IMR-90 (cell line): ENCODE data around the gene SORBS1. TPM values are rescaled to one million over a fixed set of nuclear protein-coding genes. Genes with fewer than 3 reads are reported as not detected.

Experiments used
- ATAC-seq: fragments of 200-7000 bp; cut with Tn5 transposase; 2 replicates; pipeline ENCODE4 v1.9.1; 2020; ENCODE audit warnings: low read depth, mild to moderate bottlenecking, moderate library complexity
- BruUV-seq: library from RNA; stranded (reverse); fragments of 400-500 nt; replicated peaks from 2 replicates; lab custom pipeline; 2021; lab: Mats Ljungman, UMichigan
- CTCF ChIA-PET: fragments of 300-600 bp; formaldehyde crosslinking; extraction: SDS; loops from one replicate; lab custom pipeline; 2021; ENCODE audit warnings: antibody characterized with exemption; lab: Yijun Ruan, JAX
- POLR2A ChIA-PET: fragments of 300-600 bp; sonication (Branson Sonifier 250); formaldehyde crosslinking; loops from one replicate; lab custom pipeline; 2022; ENCODE audit warnings: antibody characterized with exemption; ENCODE audit not compliant: unreplicated experiment; lab: Charles Lee
- DNase-seq: peaks from one replicate; pipeline ENCODE4 v3.0.0; 2013
- H2AFZ ChIP-seq: replicated peaks from 2 replicates; pipeline ENCODE3; 2013; ENCODE audit warnings: low read length, mild to moderate bottlenecking; ENCODE audit not compliant: poor library complexity
- H2AK5ac ChIP-seq: 2 replicates; pipeline ENCODE4 v1.6.1; 2013; ENCODE audit warnings: low read depth, low read length, inconsistent platforms
- H2AK9ac ChIP-seq: replicated peaks from 2 replicates; pipeline ENCODE3; 2013; ENCODE audit warnings: mild to moderate bottlenecking, low read depth, low read length, moderate library complexity; ENCODE audit not compliant: poor library complexity
- H2BK120ac ChIP-seq: 2 replicates; pipeline ENCODE4 v1.6.1; 2013; ENCODE audit warnings: low read depth, low read length, inconsistent platforms
- H2BK15ac ChIP-seq: 3 replicates; pipeline ENCODE4 v1.6.1; 2013; ENCODE audit warnings: low read depth, low read length, inconsistent platforms
- H2BK20ac ChIP-seq: 2 replicates; pipeline ENCODE4 v1.6.1; 2013; ENCODE audit warnings: low read depth, mild to moderate bottlenecking, inconsistent platforms, low read length, moderate library complexity
- H2BK5ac ChIP-seq: 2 replicates; pipeline ENCODE4 v1.6.1; 2013; ENCODE audit warnings: mild to moderate bottlenecking, low read depth, low read length, inconsistent platforms; ENCODE audit not compliant: poor library complexity, severe bottlenecking
- H3K14ac ChIP-seq: replicated peaks from 2 replicates; pipeline ENCODE4 v1.6.1; 2013; ENCODE audit warnings: low read depth, low read length, inconsistent platforms
- H3K18ac ChIP-seq: 2 replicates; pipeline ENCODE4 v1.6.1; 2013; ENCODE audit warnings: low read depth, low read length, control low read depth
- H3K23ac ChIP-seq: 2 replicates; pipeline ENCODE4 v1.6.1; 2013; ENCODE audit warnings: low read depth, low read length, inconsistent platforms
- H3K27ac ChIP-seq: 2 replicates; pipeline ENCODE4 v1.5.1; 2013; ENCODE audit warnings: mild to moderate bottlenecking, control low read depth, low read length; ENCODE audit not compliant: insufficient read depth
- H3K27me3 ChIP-seq: 2 replicates; pipeline ENCODE4 v1.6.1; 2013; ENCODE audit warnings: low read length; ENCODE audit not compliant: control insufficient read depth, insufficient read depth
- H3K36me3 ChIP-seq: 2 replicates; pipeline ENCODE4 v1.6.1; 2013; ENCODE audit warnings: low read length, mixed read lengths; ENCODE audit not compliant: control insufficient read depth, insufficient read depth
- H3K4ac ChIP-seq: 2 replicates; pipeline ENCODE4 v1.6.1; 2013; ENCODE audit warnings: low read depth, low read length, inconsistent platforms
- H3K4me1 ChIP-seq: 2 replicates; pipeline ENCODE4 v1.6.1; 2013; ENCODE audit warnings: low read length, mixed read lengths; ENCODE audit not compliant: control insufficient read depth, insufficient read depth
- H3K4me2 ChIP-seq: 2 replicates; pipeline ENCODE4 v1.6.1; 2013; ENCODE audit warnings: low read depth, mild to moderate bottlenecking, control low read depth, low read length, moderate library complexity
- H3K4me3 ChIP-seq: 2 replicates; pipeline ENCODE4 v1.5.1; 2013; ENCODE audit warnings: low read depth, mild to moderate bottlenecking, control low read depth, low read length, moderate library complexity; ENCODE audit not compliant: insufficient read depth
- H3K56ac ChIP-seq: 2 replicates; pipeline ENCODE4 v1.6.1; 2013; ENCODE audit warnings: low read length, inconsistent platforms; ENCODE audit not compliant: insufficient read depth; ENCODE audit errors: extremely low read depth
- H3K79me1 ChIP-seq, 2 experiments: 2 replicates each; pipeline ENCODE4 v1.6.1; 2013; ENCODE audit warnings: low read length in 2 of 2, inconsistent platforms in 1 of 2, low read depth in 1 of 2
- H3K9ac ChIP-seq: 2 replicates; pipeline ENCODE4 v1.6.1; 2013; ENCODE audit warnings: low read depth, low read length, control low read depth
- H3K9me1 ChIP-seq: 2 replicates; pipeline ENCODE4 v1.6.1; 2013; ENCODE audit warnings: low read length, inconsistent platforms; ENCODE audit not compliant: insufficient read depth
- H3K9me3 ChIP-seq: 2 replicates; pipeline ENCODE4 v1.6.1; 2013; ENCODE audit warnings: low read length; ENCODE audit not compliant: control insufficient read depth, insufficient read depth
- H4K20me1 ChIP-seq: 2 replicates; pipeline ENCODE4 v1.6.1; 2013; ENCODE audit warnings: low read length, inconsistent platforms; ENCODE audit not compliant: insufficient read depth
- H4K5ac ChIP-seq: 2 replicates; pipeline ENCODE4 v1.6.1; 2013; ENCODE audit warnings: mild to moderate bottlenecking, low read depth, low read length, control low read depth
- H4K8ac ChIP-seq, 2 experiments: 2 replicates each; pipeline ENCODE4 v1.6.1; 2013; ENCODE audit warnings: low read depth in 2 of 2, low read length in 2 of 2, control low read depth in 1 of 2, inconsistent platforms in 1 of 2
- H4K91ac ChIP-seq: 2 replicates; pipeline ENCODE4 v1.6.1; 2013; ENCODE audit warnings: low read depth, low read length, inconsistent platforms; ENCODE audit not compliant: insufficient read depth
- BHLHE40 ChIP-seq: fragments of 150-350 bp; IDR thresholded peaks from 2 replicates; pipeline ENCODE4 v1.6.1; 2016; ENCODE audit warnings: mild to moderate bottlenecking, low read depth, low read length
- CEBPB ChIP-seq: IDR thresholded peaks from 2 replicates; pipeline ENCODE4 v1.6.1; 2012; ENCODE audit warnings: low read depth, low read length, improper control_type of control experiment
- CHD1 ChIP-seq: IDR thresholded peaks from 2 replicates; pipeline ENCODE4 v1.6.1; 2012; ENCODE audit warnings: low read depth, low read length, improper control_type of control experiment
- ELK1 ChIP-seq: fragments of 150-350 bp; IDR thresholded peaks from 2 replicates; pipeline ENCODE4 v1.6.1; 2016; ENCODE audit warnings: low read depth, mild to moderate bottlenecking, low read length, moderate library complexity, borderline replicate concordance
- MAFK ChIP-seq: IDR thresholded peaks from 2 replicates; pipeline ENCODE4 v1.6.1; 2012; ENCODE audit warnings: low read depth, low read length, improper control_type of control experiment
- MAZ ChIP-seq: IDR thresholded peaks from 2 replicates; pipeline ENCODE4 v1.6.1; 2012; ENCODE audit warnings: low read depth, mild to moderate bottlenecking, low read length, improper control_type of control experiment, moderate library complexity, borderline replicate concordance
- NFE2L2 ChIP-seq: fragments of 150-350 bp; IDR thresholded peaks from 2 replicates; pipeline ENCODE4 v1.6.1; 2016; ENCODE audit warnings: low read depth, mild to moderate bottlenecking, low read length
- POLR2A ChIP-seq: IDR thresholded peaks from 2 replicates; pipeline ENCODE4 v1.6.1; 2012; ENCODE audit warnings: mild to moderate bottlenecking, low read depth, low read length
- RAD21 ChIP-seq: IDR thresholded peaks from 2 replicates; pipeline ENCODE4 v1.6.1; 2012; ENCODE audit warnings: low read length, improper control_type of control experiment
- RCOR1 ChIP-seq: IDR thresholded peaks from 2 replicates; pipeline ENCODE4 v1.6.1; 2012; ENCODE audit warnings: mild to moderate bottlenecking, low read length, improper control_type of control experiment; ENCODE audit not compliant: insufficient replicate concordance
- RFX5 ChIP-seq: IDR thresholded peaks from 2 replicates; pipeline ENCODE4 v1.8.0; 2012; ENCODE audit warnings: low read depth, mild to moderate bottlenecking, low read length, moderate library complexity
- SMC3 ChIP-seq: fragments of 150-350 bp; IDR thresholded peaks from 2 replicates; pipeline ENCODE4 v1.6.1; 2016; ENCODE audit warnings: low read depth, mild to moderate bottlenecking, antibody characterized with exemption, low read length, moderate library complexity
- USF2 ChIP-seq: fragments of 150-350 bp; IDR thresholded peaks from 2 replicates; pipeline ENCODE4 v1.6.1; 2017; ENCODE audit warnings: mild to moderate bottlenecking, antibody characterized with exemption, low read length, low read depth
- WGBS, 2 experiments: methylation state at CpG; one replicate each; pipeline versions ENCODE4 v1.1.5 to v1.1.7; 2013; ENCODE audit warnings: missing lambda C conversion rate in 2 of 2; ENCODE audit not compliant: insufficient read length in 1 of 2; ENCODE audit errors: extremely low coverage in 2 of 2; 5-methylcytosine and 5-hydroxymethylcytosine counted together
- dilution Hi-C: fragments of 300-500 bp; cut with HindIII; formaldehyde crosslinking; loops from one replicate; pipeline ENCODE4 v1.14.3; 2018; ENCODE audit warnings: low sequenced_read_pairs; ENCODE audit not compliant: unreplicated experiment
- in situ Hi-C: fragments of 300-500 bp; cut with MboI; formaldehyde crosslinking; loops from 3 replicates; pipeline ENCODE4 v1.14.3; 2019; ENCODE audit warnings: low sequenced_read_pairs, inconsistent platforms, mixed read lengths
- intact Hi-C: fragments of 100-400 bp; cut with micrococcal nuclease; formaldehyde crosslinking; loops from 2 replicates; pipeline ENCODE4 v1.10.0; 2022
- polyA plus RNA-seq, 3 experiments: library from polyadenylated mRNA; depleted of rRNA; stranded (reverse); fragments of >200 nt; gene quantifications; 2 replicates each; pipeline ENCODE4 v1.2.3, GENCODE V29; 2012; ENCODE audit warnings: low replicate concordance in 1 of 3
- total RNA-seq: library from RNA; depleted of rRNA; stranded (reverse); fragments of >200 nt; gene quantifications from 2 replicates; pipeline ENCODE4 v1.2.3, GENCODE V29; 2012

SORBS1 gene
- total and polyA plus RNA-seq, 2 of the 4 experiments (the other 2 are of a cell fraction): 0.18 to 0.32 TPM

- TF ChIP-seq RAD21 (no peak), POLR2A (no peak)
These were observed 43.4 kb downstream of the SORBS1 start (continued) for GRCh38 chr10:95517536-95518454.

- Histone ChIP-seq H3K4me1 (no peaks in the 10 kb centered on the region), H2AFZ (no peak overlapping the region), H3K9ac (no peak overlapping the region), H3K27me3 (no peaks in the 10 kb centered on the region; the same call in 1 of the 2 replicates), H4K5ac (no peak overlapping the region), H3K36me3 (no peaks in the 10 kb centered on the region), H3K27ac (no peak overlapping the region), H3K9me1 (no peaks in the 10 kb centered on the region), H2BK20ac (no peak overlapping the region), H3K18ac (no peak overlapping the region), H2BK5ac (no peak overlapping the region), H3K23ac (no peak overlapping the region), H2AK9ac (no peak overlapping the region), H3K4me3 (no peak overlapping the region), H2BK120ac (no peak overlapping the region), H3K79me1 (no peaks in the 10 kb centered on the region), H3K56ac (no peak overlapping the region), H2AK5ac (no peak overlapping the region), H4K20me1 (no peaks in the 10 kb centered on the region), H4K8ac (no peak overlapping the region), H3K14ac (no peak overlapping the region), H3K4me2 (no peak overlapping the region), H2BK15ac (no peak overlapping the region), H3K4ac (no peak overlapping the region), H4K91ac (no peak overlapping the region), H3K9me3 (no peaks in the 10 kb centered on the region)
- DNase-seq (no peak), ATAC-seq (no peak)
- WGBS, 2 experiments: 100% methylated on average over 1 of the region's 7 CpGs; no CpG with 5 or more reads in 1 of the 2 experiments
- intact Hi-C loops: no loop called here
- ChIA-PET POLR2A (no interaction called here), CTCF (no interaction called here)
- dilution Hi-C loops: no loop called here
- TF ChIP-seq SMC3: no peak
- no peak for TF ChIP-seq CHD1
- no peak for TF ChIP-seq MAFK
- no peak for TF ChIP-seq RFX5
- TF ChIP-seq RCOR1: no peak
- no peak for TF ChIP-seq BHLHE40
- TF ChIP-seq NFE2L2: no peak
- TF ChIP-seq CEBPB: no peak
- TF ChIP-seq ELK1: no peak
- TF ChIP-seq POLR2A: no peak
- TF ChIP-seq MAZ: no peak
- no peak for TF ChIP-seq USF2
- no peak for TF ChIP-seq RAD21
- in situ Hi-C loops: no loop called here
- no TSS peak for BruUV-seq
These were observed 44.3 kb downstream of the SORBS1 start for GRCh38 chr10:95516774-95517373.
